CD4-positive, alpha-beta T cell (primary cell): ENCODE data around the gene HRK. TPM values are rescaled to one million over a fixed set of nuclear protein-coding genes. Genes with fewer than 3 reads are reported as not detected.
A peak's percentile ranks its signal among the peaks of the same experiment; 100 is the strongest.

ENCODE experiments used
- ATAC-seq: fragments of 200-7000 bp; cut with Tn5 transposase; one replicate; pipeline ENCODE4 v1.10.0; 2022; ENCODE audit warnings: mild to moderate bottlenecking; ENCODE audit not compliant: poor library complexity
- CTCF ChIA-PET: fragments of 350-600 bp; sonication (Branson Sonifier 250); formaldehyde crosslinking; loops from one replicate; lab custom pipeline; 2021; ENCODE audit warnings: antibody characterized with exemption, inconsistent platforms; lab: Charles Lee
- POLR2A ChIA-PET: fragments of 350-600 bp; sonication (Branson Sonifier 250); formaldehyde crosslinking; loops from one replicate; lab custom pipeline; 2021; ENCODE audit warnings: antibody characterized with exemption, inconsistent platforms; lab: Charles Lee
- DNase-seq, 14 experiments: peaks; one replicate each; pipeline ENCODE4 v3.0.0-alpha.2; 2013 to 2020; ENCODE audit warnings: mixed read lengths in 2 of 14
- H3K27ac ChIP-seq, 2 donors: one replicate each; pipeline versions ENCODE4 v1.5.1 to v1.7.0; 2013; ENCODE audit warnings: low read length in 2 of 2, low read depth in 1 of 2, mild to moderate bottlenecking in 1 of 2
- H3K27me3 ChIP-seq, 2 experiments: 1 replicate in 1 of 2; 2 replicates in 1 of 2; pipeline versions ENCODE4 v1.6.1 to v1.7.0; 2013; ENCODE audit warnings: low read length in 2 of 2, control low read depth in 1 of 2, mild to moderate bottlenecking in 1 of 2, moderate library complexity in 1 of 2; ENCODE audit not compliant: insufficient read depth in 2 of 2, control insufficient read depth in 1 of 2
- H3K36me3 ChIP-seq: one replicate; pipeline ENCODE4 v1.6.1; 2013; ENCODE audit warnings: low read length, control low read depth; ENCODE audit not compliant: insufficient read depth
- H3K4me1 ChIP-seq: one replicate; pipeline ENCODE4 v1.6.1; 2013; ENCODE audit warnings: low read length, control low read depth; ENCODE audit not compliant: insufficient read depth
- H3K4me3 ChIP-seq: one replicate; pipeline ENCODE4 v1.5.1; 2013; ENCODE audit warnings: mild to moderate bottlenecking, low read length, moderate library complexity
- H3K9me3 ChIP-seq, 2 experiments: 1 replicate in 1 of 2; 2 replicates in 1 of 2; pipeline versions ENCODE4 v1.6.1 to v1.7.0; 2013; ENCODE audit warnings: low read length in 2 of 2, mild to moderate bottlenecking in 2 of 2, control low read depth in 1 of 2, moderate library complexity in 1 of 2; ENCODE audit not compliant: control insufficient read depth in 1 of 2, insufficient read depth in 1 of 2
- H3K27ac Mint-ChIP-seq: one replicate; pipeline ENCODE4 v1.8.0; 2020; ENCODE audit warnings: mixed read lengths
- H3K27me3 Mint-ChIP-seq: one replicate; pipeline ENCODE4 v1.8.0; 2021; ENCODE audit warnings: mixed read lengths
- H3K36me3 Mint-ChIP-seq: one replicate; pipeline ENCODE4 v1.8.0; 2021; ENCODE audit warnings: low read depth, mixed read lengths
- H3K4me1 Mint-ChIP-seq: one replicate; pipeline ENCODE4 v1.8.0; 2021; ENCODE audit warnings: low read depth, mixed read lengths
- H3K4me3 Mint-ChIP-seq: one replicate; pipeline ENCODE4 v1.8.0; 2020; ENCODE audit warnings: mild to moderate bottlenecking, mixed read lengths
- H3K9me3 Mint-ChIP-seq: one replicate; pipeline ENCODE4 v1.8.0; 2020; ENCODE audit warnings: mixed read lengths
- CTCF ChIP-seq: fragments of 200-600 bp; IDR thresholded peaks from one replicate; pipeline ENCODE4 v1.8.0; 2022; ENCODE audit warnings: antibody characterized with exemption, mild to moderate bottlenecking
- intact Hi-C, 2 experiments: fragments of 100-400 bp; cut with DNase I in 1 of 2; cut with micrococcal nuclease in 1 of 2; formaldehyde crosslinking; loops; one replicate each; pipeline versions ENCODE4 v1.15.1 to v1.9.0; 2023 to 2025; cut with DNase I, micrococcal nuclease
- total RNA-seq, 174 experiments: library from RNA in 2 of 174; stranded (reverse) in 2 of 174; gene quantifications; one replicate each; pipeline ENCODE4 v1.2.3 and lab custom pipeline; 2021 to 2026

HRK gene
- total RNA-seq, 2 experiments from 2014 or later = not detected

GRCh38 chr12:116919247-116919661 is 38.0 kb upstream of the HRK start:
- Mint-ChIP-seq H3K9me3 (no peaks in the 10 kb centered on the region), H3K27ac (peak overlapping the region; percentile 60), H3K4me3 (no peak overlapping the region), H3K4me1 (peaks cover 82% of the 10 kb centered on the region), H3K27me3 (no peaks in the 10 kb centered on the region), H3K36me3 (peaks cover 16% of the 10 kb centered on the region)
- H3K4me3 ChIP-seq = no peak overlapping the region
- ChIA-PET POLR2A (no interaction called here), CTCF (no interaction called here)
- no peak for ATAC-seq
- peaks cover 36% of the 10 kb centered on the region for H3K4me1 ChIP-seq
- no peaks in the 10 kb centered on the region for H3K9me3 ChIP-seq
- no peak for DNase-seq
- H3K36me3 ChIP-seq = no peaks in the 10 kb centered on the region
- no peak overlapping the region for H3K27ac ChIP-seq
- TF ChIP-seq CTCF = no peak
- no peaks in the 10 kb centered on the region for H3K27me3 ChIP-seq
- intact Hi-C loops = no loop called here

- Mint-ChIP-seq H3K27ac (no peak overlapping the region), H3K9me3 (no peaks in the 10 kb centered on the region), H3K36me3 (peaks cover 16% of the 10 kb centered on the region), H3K4me1 (peaks cover 80% of the 10 kb centered on the region), H3K4me3 (no peak overlapping the region), H3K27me3 (no peaks in the 10 kb centered on the region)
- Histone ChIP-seq H3K4me1 (peaks cover 32% of the 10 kb centered on the region), H3K27ac (no peak overlapping the region), H3K36me3 (no peaks in the 10 kb centered on the region), H3K27me3 (no peaks in the 10 kb centered on the region), H3K4me3 (no peak overlapping the region), H3K9me3 (no peaks in the 10 kb centered on the region)
- intact Hi-C loops = no loop called here
- no peak for TF ChIP-seq CTCF
- ATAC-seq (no peak), DNase-seq (no peak)
- CTCF ChIA-PET = interaction anchor here (0.7 kb wide), 1 partner anchor 40 kb away, joined by 3 read pairs; no protein-coding TSS in a partner anchor
- POLR2A ChIA-PET = no interaction called here
Observed at GRCh38 chr12:116918464-116918863, 37.2 kb upstream of the HRK start.

- TF ChIP-seq CTCF = no peak
- Histone ChIP-seq H3K4me3 (no peak overlapping the region), H3K36me3 (no peaks in the 10 kb centered on the region), H3K4me1 (peaks cover 29% of the 10 kb centered on the region), H3K9me3 (no peaks in the 10 kb centered on the region), H3K27me3 (no peaks in the 10 kb centered on the region), H3K27ac (no peak overlapping the region)
- H3K4me1 Mint-ChIP-seq = peaks cover 80% of the 10 kb centered on the region
- no peaks in the 10 kb centered on the region for H3K9me3 Mint-ChIP-seq
- H3K4me3 Mint-ChIP-seq = peak overlapping the region; percentile 9
- peaks cover 16% of the 10 kb centered on the region for H3K36me3 Mint-ChIP-seq
- ATAC-seq (peak; percentile 84), DNase-seq (peak in 12 of 14 experiments; percentile 16 to 77 (median 36))
- ChIA-PET POLR2A (interaction anchor here (0.6 to 1.1 kb wide), 2 partner anchors 8 to 640 kb away, joined by 3 to 5 read pairs; no protein-coding TSS in a partner anchor), CTCF (no interaction called here)
- H3K27ac Mint-ChIP-seq = peak overlapping the region; percentile 76
- intact Hi-C loops = no loop called here
- no peaks in the 10 kb centered on the region for H3K27me3 Mint-ChIP-seq
Observed at GRCh38 chr12:116916714-116917114, 35.5 kb upstream of the HRK start.
